Ishikawa (cell line): Measurements from ENCODE around the gene TECTA.

Experiments used
- CEBPB ChIP-seq: IDR thresholded peaks from 2 replicates; pipeline ENCODE4 v1.6.1; 2012
- CREB1 ChIP-seq: IDR thresholded peaks from 2 replicates; pipeline ENCODE4 v1.6.1; 2012; ENCODE audit warnings: low read depth
- EGR1 ChIP-seq: IDR thresholded peaks from 2 replicates; pipeline ENCODE4 v1.6.1; 2012
- EP300 ChIP-seq: IDR thresholded peaks from 2 replicates; pipeline ENCODE4 v1.6.1; 2012; ENCODE audit warnings: borderline replicate concordance
- FOXM1 ChIP-seq: IDR thresholded peaks from 2 replicates; pipeline ENCODE4 v1.6.1; 2012; ENCODE audit warnings: low read depth, borderline replicate concordance
- NFIC ChIP-seq: IDR thresholded peaks from 2 replicates; pipeline ENCODE4 v1.6.1; 2012
- RAD21 ChIP-seq: IDR thresholded peaks from 2 replicates; pipeline ENCODE4 v1.6.1; 2012; ENCODE audit warnings: low read depth
- TAF1 ChIP-seq: IDR thresholded peaks from 2 replicates; pipeline ENCODE4 v1.6.1; 2012; ENCODE audit warnings: low read depth, mild to moderate bottlenecking
- TCF12 ChIP-seq: IDR thresholded peaks from 2 replicates; pipeline ENCODE4 v1.6.1; 2012; ENCODE audit warnings: low read depth
- TEAD4 ChIP-seq: IDR thresholded peaks from 2 replicates; pipeline ENCODE4 v1.6.1; 2012
- YY1 ChIP-seq: IDR thresholded peaks from 2 replicates; pipeline ENCODE4 v1.6.1; 2012; ENCODE audit warnings: low read depth
- ZBTB7A ChIP-seq: IDR thresholded peaks from 2 replicates; pipeline ENCODE4 v1.6.1; 2012; ENCODE audit warnings: low read depth
- TF ChIP-seq, protein P1 (sequence below): IDR thresholded peaks from 2 replicates; pipeline ENCODE4 v1.6.1; 2012; ENCODE audit warnings: low read depth, mild to moderate bottlenecking
- TF ChIP-seq, protein P2 (sequence below): IDR thresholded peaks from 2 replicates; pipeline ENCODE4 v1.6.1; 2012
- TF ChIP-seq, protein P3 (sequence below): IDR thresholded peaks from 2 replicates; pipeline ENCODE4 v1.6.1; 2012

The TECTA gene

DNA sequence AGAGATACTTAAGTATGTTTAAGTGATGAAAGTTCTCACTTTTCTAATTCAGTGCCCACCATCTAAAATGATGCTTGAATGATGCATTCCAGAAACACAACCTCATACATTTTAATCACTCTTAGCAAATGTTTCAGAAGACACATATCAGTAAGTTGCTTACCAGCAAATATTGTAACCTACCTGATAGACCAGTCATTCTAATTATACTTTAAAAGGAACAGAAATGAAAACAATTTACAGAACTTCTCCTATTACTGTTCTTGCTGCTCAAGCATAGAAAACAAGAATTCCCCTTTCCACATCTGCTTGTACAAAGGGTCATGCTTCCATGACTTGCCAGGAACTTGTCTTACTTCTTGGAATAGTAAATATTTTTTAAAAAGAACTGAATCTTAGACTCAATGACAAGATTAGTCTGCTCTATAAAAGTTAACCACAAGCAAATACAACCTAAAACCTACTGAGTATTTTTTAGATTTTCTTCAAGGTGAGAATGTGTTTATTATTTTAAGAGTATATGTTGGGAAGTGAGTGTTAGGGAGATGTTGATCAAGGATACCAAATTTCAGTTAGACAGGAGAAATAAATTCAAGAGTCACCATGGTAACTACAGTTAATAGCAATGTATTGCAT is 109.5 kb downstream of the TECTA start:
- TF ChIP-seq EGR1 (no peak), EP300 (no peak), YY1 (no peak), TAF1 (no peak), TCF12 (no peak), FOXM1 (no peak), NFIC (no peak), CREB1 (no peak)

DNA sequence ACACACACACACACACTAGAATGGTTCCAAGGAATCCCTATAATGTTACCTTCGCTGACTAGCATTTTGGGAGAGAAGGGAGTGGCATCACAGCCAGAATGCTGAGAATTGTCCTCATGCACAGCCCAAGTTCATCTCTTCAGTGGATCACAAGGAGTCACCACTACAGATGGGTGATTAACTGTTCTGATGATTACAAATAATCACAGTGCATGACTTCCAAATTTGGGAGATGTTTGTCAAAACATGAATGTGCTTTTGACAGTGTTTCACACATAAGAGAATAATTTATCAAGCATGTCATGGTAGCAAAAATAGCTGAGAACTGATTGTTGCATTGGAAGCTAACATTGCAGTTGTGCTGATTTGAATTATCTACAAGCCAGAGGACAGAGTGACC is 110.6 kb downstream of the TECTA start:
- TF ChIP-seq RAD21 = no peak
- TF ChIP-seq, protein P1, sequence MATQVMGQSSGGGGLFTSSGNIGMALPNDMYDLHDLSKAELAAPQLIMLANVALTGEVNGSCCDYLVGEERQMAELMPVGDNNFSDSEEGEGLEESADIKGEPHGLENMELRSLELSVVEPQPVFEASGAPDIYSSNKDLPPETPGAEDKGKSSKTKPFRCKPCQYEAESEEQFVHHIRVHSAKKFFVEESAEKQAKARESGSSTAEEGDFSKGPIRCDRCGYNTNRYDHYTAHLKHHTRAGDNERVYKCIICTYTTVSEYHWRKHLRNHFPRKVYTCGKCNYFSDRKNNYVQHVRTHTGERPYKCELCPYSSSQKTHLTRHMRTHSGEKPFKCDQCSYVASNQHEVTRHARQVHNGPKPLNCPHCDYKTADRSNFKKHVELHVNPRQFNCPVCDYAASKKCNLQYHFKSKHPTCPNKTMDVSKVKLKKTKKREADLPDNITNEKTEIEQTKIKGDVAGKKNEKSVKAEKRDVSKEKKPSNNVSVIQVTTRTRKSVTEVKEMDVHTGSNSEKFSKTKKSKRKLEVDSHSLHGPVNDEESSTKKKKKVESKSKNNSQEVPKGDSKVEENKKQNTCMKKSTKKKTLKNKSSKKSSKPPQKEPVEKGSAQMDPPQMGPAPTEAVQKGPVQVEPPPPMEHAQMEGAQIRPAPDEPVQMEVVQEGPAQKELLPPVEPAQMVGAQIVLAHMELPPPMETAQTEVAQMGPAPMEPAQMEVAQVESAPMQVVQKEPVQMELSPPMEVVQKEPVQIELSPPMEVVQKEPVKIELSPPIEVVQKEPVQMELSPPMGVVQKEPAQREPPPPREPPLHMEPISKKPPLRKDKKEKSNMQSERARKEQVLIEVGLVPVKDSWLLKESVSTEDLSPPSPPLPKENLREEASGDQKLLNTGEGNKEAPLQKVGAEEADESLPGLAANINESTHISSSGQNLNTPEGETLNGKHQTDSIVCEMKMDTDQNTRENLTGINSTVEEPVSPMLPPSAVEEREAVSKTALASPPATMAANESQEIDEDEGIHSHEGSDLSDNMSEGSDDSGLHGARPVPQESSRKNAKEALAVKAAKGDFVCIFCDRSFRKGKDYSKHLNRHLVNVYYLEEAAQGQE = no peak
- no peak for TF ChIP-seq CREB1
- no peak for TF ChIP-seq FOXM1
- TF ChIP-seq, protein P2, sequence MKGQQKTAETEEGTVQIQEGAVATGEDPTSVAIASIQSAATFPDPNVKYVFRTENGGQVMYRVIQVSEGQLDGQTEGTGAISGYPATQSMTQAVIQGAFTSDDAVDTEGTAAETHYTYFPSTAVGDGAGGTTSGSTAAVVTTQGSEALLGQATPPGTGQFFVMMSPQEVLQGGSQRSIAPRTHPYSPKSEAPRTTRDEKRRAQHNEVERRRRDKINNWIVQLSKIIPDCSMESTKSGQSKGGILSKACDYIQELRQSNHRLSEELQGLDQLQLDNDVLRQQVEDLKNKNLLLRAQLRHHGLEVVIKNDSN = no peak
- no peak for TF ChIP-seq TAF1
- TF ChIP-seq NFIC = no peak

DNA sequence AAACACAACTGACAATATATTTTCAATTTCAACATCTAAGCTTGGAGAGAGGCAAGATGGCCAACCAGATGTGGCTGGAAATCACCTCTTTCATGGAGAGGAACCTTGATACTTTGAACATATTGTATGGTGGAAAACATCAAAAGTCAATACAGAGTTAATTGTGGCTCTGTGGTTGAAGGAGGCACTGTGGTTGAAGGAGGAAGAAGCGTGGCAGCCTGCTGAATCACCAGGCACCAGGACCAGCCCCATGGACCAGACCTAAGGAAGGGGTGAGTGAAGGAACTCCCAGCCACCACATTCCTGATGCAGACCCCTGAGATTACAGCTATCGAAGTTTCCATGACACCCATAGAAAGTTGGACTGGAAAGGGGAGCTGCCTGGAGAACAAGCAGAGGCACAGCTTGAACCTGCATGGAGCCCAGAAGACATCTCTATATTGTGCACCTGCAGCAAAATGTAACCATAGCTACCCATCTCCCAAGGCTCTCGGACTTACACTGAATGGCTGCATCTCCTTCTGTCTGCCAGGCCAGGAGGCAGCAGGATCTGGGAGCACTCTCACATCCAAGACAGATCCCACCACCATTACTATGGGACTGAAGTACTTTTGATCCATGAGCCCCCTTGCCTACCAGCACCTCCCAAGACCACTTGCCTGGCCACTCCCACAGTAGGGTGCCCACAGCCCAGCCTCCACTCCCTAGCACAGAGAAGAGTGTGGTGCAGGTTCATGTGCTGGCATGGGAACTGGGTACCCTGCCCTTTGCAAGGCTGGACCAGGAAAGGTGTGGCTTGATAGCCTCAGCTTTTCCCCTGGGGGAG is 111.7 kb downstream of the TECTA start:
- no peak for TF ChIP-seq ZBTB7A
- TF ChIP-seq, protein P3, sequence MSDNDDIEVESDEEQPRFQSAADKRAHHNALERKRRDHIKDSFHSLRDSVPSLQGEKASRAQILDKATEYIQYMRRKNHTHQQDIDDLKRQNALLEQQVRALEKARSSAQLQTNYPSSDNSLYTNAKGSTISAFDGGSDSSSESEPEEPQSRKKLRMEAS = no peak
- no peak for TF ChIP-seq CEBPB
- TF ChIP-seq EGR1 = no peak
- TF ChIP-seq YY1 = no peak
- TF ChIP-seq NFIC = no peak
- TF ChIP-seq, protein P2 = no peak
- no peak for TF ChIP-seq CREB1
- TF ChIP-seq TAF1 = no peak
- TF ChIP-seq TEAD4 = no peak
- TF ChIP-seq RAD21 = no peak
- TF ChIP-seq EP300 = no peak
- TF ChIP-seq, protein P1 = no peak

DNA sequence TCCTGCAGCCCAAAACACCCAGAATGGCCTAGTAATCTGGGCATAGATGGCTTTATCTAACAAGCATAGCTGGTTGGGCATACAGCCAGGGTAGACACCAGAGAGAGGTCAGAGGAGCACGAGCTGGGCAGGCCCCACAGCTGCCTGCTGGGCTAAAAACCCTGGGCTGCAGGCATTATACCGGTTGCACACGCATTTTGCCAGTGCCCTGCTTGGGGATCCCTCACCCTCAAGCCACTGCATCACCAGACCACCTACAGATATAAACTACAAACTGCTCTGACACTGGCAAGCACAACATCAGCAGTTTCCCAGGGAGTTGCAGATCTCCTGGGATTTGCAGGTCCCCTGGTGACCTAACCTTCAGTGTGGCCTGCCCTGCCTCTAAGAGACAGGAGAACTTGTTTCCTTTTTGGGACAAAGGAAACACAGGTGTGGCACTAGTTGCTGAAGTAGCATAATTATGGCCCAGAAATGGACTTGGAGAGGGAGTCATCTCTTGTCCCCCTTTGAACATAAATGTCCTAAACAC is 112.4 kb downstream of the TECTA start:
- TF ChIP-seq YY1 (no peak), TAF1 (no peak), TCF12 (no peak), ZBTB7A (no peak), EP300 (no peak), FOXM1 (no peak), NFIC (no peak), CREB1 (no peak)
- TF ChIP-seq, protein P3 = no peak
- TF ChIP-seq, protein P2 = no peak

DNA sequence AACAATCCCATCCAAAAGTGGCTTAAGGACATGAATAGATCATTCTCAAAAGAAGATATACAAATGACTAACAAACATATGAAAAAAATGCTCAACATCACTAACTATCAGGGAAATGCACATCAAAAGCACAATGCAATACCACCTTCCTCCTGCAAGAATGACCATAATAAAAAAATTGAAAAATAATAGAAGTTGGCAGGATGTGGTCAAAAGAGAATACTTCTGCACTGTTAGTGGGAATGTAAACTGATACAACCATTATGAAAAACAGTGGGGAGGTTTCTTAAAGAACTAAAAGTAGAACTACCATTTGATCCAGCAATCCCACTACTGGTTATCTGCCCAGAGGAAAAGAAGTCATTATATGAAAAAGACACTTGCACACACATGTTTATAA is 113.8 kb downstream of the TECTA start:
- TF ChIP-seq RAD21 (no peak), NFIC (no peak), YY1 (no peak)
